Measurements from ENCODE around the gene LRRC8B. TPM values are rescaled to one million over a fixed set of nuclear protein-coding genes. Genes with fewer than 3 reads are reported as not detected.
"Not testable (repeated sequence)": the region's sequence is repeated elsewhere in the genome, so short reads cannot be mapped to it uniquely, and the experiment has no call there.

LRRC8B gene
- total RNA-seq, 1 donor from 2014 or later: 17.7 TPM

DNA sequence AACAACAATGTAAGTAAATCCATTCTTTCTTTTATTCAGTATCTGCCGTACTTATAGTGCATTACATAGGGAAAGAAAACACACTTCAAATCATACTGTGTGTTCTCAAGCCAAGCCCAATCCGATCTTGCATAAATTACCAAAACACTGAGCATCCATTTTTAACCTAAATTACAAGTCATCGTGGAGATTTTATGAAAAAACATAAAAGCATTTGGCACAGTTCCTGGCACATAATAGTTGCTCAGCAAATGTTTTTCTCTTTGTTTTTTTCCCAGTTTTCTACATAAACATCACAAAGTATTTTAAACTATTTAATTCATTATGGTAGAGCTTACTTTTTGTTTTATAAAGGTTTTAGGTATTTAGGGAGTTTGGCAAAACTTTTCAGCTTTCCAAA lies 60.2 kb downstream of the LRRC8B start:
- TF ChIP-seq, protein P1, sequence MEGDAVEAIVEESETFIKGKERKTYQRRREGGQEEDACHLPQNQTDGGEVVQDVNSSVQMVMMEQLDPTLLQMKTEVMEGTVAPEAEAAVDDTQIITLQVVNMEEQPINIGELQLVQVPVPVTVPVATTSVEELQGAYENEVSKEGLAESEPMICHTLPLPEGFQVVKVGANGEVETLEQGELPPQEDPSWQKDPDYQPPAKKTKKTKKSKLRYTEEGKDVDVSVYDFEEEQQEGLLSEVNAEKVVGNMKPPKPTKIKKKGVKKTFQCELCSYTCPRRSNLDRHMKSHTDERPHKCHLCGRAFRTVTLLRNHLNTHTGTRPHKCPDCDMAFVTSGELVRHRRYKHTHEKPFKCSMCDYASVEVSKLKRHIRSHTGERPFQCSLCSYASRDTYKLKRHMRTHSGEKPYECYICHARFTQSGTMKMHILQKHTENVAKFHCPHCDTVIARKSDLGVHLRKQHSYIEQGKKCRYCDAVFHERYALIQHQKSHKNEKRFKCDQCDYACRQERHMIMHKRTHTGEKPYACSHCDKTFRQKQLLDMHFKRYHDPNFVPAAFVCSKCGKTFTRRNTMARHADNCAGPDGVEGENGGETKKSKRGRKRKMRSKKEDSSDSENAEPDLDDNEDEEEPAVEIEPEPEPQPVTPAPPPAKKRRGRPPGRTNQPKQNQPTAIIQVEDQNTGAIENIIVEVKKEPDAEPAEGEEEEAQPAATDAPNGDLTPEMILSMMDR (IDR thresholded peaks at IDR 0.05; ENCODE audit: partially characterized antibody, unreplicated experiment): no peak
- Mint-ChIP-seq H3K36me3 (ENCODE audit: unreplicated experiment) (no peaks in the 10 kb centered on the region), H3K4me1 (ENCODE audit: low read depth, unreplicated experiment) (no peaks in the 10 kb centered on the region), H3K27ac (ENCODE audit: unreplicated experiment) (no peak overlapping the region), H3K9me3 (ENCODE audit: unreplicated experiment) (no peaks in the 10 kb centered on the region), H3K27me3 (ENCODE audit: unreplicated experiment) (no peaks in the 10 kb centered on the region), H3K4me3 (ENCODE audit: unreplicated experiment) (no peak overlapping the region)
- no peak for DNase-seq

DNA sequence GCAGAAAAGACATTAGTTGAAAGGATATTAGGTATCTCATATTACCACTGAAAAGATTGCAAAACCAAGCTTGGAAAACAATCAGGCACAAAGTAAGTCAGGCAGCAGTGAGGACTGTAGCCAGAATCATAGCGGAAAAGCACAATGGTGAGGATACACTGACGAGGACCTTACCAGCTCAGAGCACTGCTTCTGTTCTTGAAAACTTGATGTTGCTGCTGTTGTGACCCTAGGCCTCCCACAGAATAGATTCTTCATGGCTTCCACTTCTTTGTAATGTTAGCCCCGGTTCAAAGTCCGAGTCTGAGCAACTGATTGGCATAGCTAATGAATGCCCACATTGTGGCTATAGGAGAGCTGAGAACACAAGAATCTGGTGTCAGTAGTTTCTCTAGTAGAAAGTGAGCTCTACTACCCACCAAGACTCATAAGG lies 63.1 kb downstream of the LRRC8B start:
- H3K27ac Mint-ChIP-seq (ENCODE audit: unreplicated experiment): no peak overlapping the region
- H3K27me3 Mint-ChIP-seq (ENCODE audit: unreplicated experiment): no peaks in the 10 kb centered on the region
- H3K4me3 Mint-ChIP-seq (ENCODE audit: unreplicated experiment): no peak overlapping the region
- DNase-seq: no peak
- H3K4me1 Mint-ChIP-seq (ENCODE audit: low read depth, unreplicated experiment): no peaks in the 10 kb centered on the region
- H3K36me3 Mint-ChIP-seq (ENCODE audit: unreplicated experiment): no peaks in the 10 kb centered on the region
- TF ChIP-seq, protein P1 (IDR thresholded peaks at IDR 0.05; ENCODE audit: partially characterized antibody, unreplicated experiment): no peak
- H3K9me3 Mint-ChIP-seq (ENCODE audit: unreplicated experiment): no peaks in the 10 kb centered on the region

DNA sequence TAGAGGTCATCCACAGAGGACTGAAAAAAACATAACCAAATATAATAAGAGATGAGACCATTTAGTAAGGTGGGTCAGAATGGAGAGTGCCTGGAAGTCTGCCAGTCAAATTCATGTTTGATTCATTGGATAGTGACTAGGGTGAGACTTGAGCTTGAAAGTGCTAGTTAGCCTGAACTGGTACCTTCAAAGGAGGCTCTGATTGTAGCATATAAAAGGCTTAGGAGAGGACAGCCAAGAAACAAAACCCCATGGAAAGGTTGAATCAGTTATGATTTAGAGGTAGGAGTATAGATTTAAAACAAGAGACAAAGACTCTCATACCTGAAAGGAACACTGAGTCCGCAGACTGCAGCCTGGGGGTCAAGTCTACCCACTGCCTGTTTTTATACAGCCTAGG lies 63.9 kb downstream of the LRRC8B start:
- Mint-ChIP-seq H3K27me3 (ENCODE audit: unreplicated experiment) (no peaks in the 10 kb centered on the region), H3K4me3 (ENCODE audit: unreplicated experiment) (no peak overlapping the region), H3K36me3 (ENCODE audit: unreplicated experiment) (peaks cover 2% of the 10 kb centered on the region), H3K4me1 (ENCODE audit: low read depth, unreplicated experiment) (no peaks in the 10 kb centered on the region), H3K9me3 (ENCODE audit: unreplicated experiment) (no peaks in the 10 kb centered on the region), H3K27ac (ENCODE audit: unreplicated experiment) (no peak overlapping the region)
- DNase-seq: no peak
- TF ChIP-seq, protein P1 (IDR thresholded peaks at IDR 0.05; ENCODE audit: partially characterized antibody, unreplicated experiment): no peak

DNA sequence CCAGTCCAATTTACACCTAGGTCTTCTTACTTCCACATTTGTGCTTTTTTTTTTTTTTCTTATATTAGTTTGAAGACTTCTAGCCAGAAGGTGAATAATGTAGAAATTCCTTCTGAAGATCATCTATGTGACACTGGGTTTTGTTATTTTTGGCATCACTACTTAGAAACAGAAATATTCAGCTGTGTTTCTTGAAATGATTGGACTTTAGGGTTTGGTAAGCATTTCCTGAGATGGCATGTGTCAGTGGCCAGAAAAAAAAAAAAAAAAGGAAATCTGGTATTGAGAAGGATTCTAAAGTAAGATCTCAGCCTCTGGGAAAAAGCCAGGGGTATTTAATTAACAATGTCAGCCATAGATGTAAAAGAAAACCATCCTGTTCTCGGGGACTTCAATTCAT lies 64.9 kb downstream of the LRRC8B start:
- Mint-ChIP-seq H3K36me3 (ENCODE audit: unreplicated experiment) (peaks cover 5% of the 10 kb centered on the region), H3K27me3 (ENCODE audit: unreplicated experiment) (no peaks in the 10 kb centered on the region), H3K4me3 (ENCODE audit: unreplicated experiment) (no peak overlapping the region), H3K9me3 (ENCODE audit: unreplicated experiment) (no peaks in the 10 kb centered on the region), H3K4me1 (ENCODE audit: low read depth, unreplicated experiment) (no peaks in the 10 kb centered on the region), H3K27ac (ENCODE audit: unreplicated experiment) (no peak overlapping the region)
- TF ChIP-seq, protein P1 (IDR thresholded peaks at IDR 0.05; ENCODE audit: partially characterized antibody, unreplicated experiment): no peak
- DNase-seq: no peak

DNA sequence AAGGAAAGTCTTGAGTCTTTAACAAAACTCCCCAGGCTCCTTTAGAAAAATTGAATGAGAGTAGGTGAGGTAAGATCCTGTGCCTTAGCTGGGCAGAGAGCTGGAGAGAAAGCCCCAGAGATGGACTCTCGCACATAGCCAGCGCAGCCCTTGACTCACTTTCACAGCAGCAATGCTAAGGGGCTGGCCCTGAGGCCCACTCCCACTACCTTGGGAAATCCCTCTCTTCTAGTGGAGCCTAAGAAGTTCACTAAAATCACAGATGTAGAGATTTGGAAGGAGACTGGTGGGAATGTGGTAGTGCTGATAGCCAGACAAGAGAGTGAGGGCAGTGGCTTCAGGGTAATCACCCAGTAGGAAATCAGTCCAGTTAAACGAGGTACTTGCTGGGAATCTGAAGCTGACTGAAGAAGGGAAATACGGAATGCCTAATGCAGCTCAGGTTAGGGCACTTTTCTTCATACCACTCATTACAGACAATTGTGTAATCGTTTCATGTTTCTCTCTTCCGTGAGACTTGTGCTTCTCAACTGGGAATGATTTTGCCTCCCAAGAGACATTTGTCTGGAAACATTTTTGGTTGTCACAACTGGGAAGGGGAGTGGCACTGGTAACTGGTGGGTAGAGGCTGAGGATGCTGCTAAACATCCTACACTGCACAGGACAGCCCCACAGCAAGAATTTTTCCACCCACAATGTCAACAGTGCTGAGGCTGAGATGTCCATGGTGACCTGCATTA lies 65.9 kb downstream of the LRRC8B start:
- Mint-ChIP-seq H3K36me3 (ENCODE audit: unreplicated experiment) (peaks cover 5% of the 10 kb centered on the region), H3K27ac (ENCODE audit: unreplicated experiment) (no peak overlapping the region), H3K4me3 (ENCODE audit: unreplicated experiment) (no peak overlapping the region), H3K4me1 (ENCODE audit: low read depth, unreplicated experiment) (no peaks in the 10 kb centered on the region), H3K9me3 (ENCODE audit: unreplicated experiment) (no peaks in the 10 kb centered on the region), H3K27me3 (ENCODE audit: unreplicated experiment) (no peaks in the 10 kb centered on the region)
- TF ChIP-seq, protein P1 (IDR thresholded peaks at IDR 0.05; ENCODE audit: partially characterized antibody, unreplicated experiment): no peak
- DNase-seq: no peak

DNA sequence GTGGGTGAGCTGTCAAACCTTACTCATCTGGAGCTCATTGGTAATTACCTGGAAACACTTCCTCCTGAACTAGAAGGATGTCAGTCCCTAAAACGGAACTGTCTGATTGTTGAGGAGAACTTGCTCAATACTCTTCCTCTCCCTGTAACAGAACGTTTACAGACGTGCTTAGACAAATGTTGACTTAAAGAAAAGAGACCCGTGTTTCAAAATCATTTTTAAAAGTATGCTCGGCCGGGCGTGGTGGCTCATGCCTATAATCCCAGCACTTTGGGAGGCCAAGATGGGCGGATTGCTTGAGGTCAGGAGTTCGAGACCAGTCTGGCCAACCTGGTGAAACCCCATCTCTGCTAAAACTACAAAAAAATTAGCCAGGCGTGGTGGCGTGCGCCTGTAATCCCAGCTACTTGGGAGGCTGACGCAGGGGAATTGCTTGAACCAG lies 68.3 kb downstream of the LRRC8B start:
- not testable (repeated sequence) for H3K36me3 Mint-ChIP-seq (ENCODE audit: unreplicated experiment); DNase-seq; H3K4me3 Mint-ChIP-seq (ENCODE audit: unreplicated experiment); H3K9me3 Mint-ChIP-seq (ENCODE audit: unreplicated experiment); H3K27me3 Mint-ChIP-seq (ENCODE audit: unreplicated experiment); H3K27ac Mint-ChIP-seq (ENCODE audit: unreplicated experiment); H3K4me1 Mint-ChIP-seq (ENCODE audit: low read depth, unreplicated experiment)

Measured in glutamatergic neuron (in vitro differentiated cells).